Uterus (tissue), 2 donors: ENCODE results near the gene TEX9.

Experiments
- POLR2A ChIP-seq, 2 donors: fragments of 450-650 bp; IDR thresholded peaks; one replicate each; pipeline ENCODE4 v1.6.1; 2016; ENCODE audit warnings: antibody characterized with exemption in 2 of 2, mild to moderate bottlenecking in 1 of 2, moderate library complexity in 1 of 2
- TF ChIP-seq, protein P1 (sequence below), 4 experiments: fragments of 200-600 bp in 2 of 4; fragments of 450-650 bp in 2 of 4; sonication (generic) in 2 of 4; IDR thresholded peaks; one replicate each; pipeline ENCODE4 v1.5.1; 2016 to 2019; ENCODE audit warnings: antibody characterized with exemption in 4 of 4, mild to moderate bottlenecking in 2 of 4, moderate library complexity in 1 of 4

DNA sequence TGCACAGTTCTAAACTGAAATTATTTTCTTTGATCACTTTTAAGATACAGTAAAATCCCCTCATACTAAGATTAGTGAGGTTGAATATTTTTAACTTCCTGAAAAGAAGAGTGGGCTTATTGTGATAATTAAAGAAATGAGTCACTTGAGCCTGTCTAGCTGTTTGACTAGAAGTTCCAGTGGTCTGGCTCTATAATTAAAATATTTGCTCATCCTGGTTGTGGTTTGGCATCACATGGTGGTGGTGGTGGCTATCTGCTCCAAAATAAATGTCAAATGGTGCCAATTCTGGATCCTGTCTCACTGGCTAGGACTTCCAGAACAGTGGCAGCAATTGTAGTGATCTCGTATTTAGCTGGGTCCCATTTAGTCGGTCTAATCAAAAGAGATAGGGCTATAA, 8.6 kb upstream of the TEX9 start:
- TF ChIP-seq POLR2A (IDR thresholded peaks at IDR 0.05) = no peak
- TF ChIP-seq, protein P1, sequence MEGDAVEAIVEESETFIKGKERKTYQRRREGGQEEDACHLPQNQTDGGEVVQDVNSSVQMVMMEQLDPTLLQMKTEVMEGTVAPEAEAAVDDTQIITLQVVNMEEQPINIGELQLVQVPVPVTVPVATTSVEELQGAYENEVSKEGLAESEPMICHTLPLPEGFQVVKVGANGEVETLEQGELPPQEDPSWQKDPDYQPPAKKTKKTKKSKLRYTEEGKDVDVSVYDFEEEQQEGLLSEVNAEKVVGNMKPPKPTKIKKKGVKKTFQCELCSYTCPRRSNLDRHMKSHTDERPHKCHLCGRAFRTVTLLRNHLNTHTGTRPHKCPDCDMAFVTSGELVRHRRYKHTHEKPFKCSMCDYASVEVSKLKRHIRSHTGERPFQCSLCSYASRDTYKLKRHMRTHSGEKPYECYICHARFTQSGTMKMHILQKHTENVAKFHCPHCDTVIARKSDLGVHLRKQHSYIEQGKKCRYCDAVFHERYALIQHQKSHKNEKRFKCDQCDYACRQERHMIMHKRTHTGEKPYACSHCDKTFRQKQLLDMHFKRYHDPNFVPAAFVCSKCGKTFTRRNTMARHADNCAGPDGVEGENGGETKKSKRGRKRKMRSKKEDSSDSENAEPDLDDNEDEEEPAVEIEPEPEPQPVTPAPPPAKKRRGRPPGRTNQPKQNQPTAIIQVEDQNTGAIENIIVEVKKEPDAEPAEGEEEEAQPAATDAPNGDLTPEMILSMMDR (IDR thresholded peaks at IDR 0.05) = no peak
